Forelimb muscle (tissue), 1 donor: ENCODE results near the gene SENP7. TPM values are rescaled to one million over a fixed set of nuclear protein-coding genes. Genes with fewer than 3 reads are reported as not detected.
"Not testable (repeated sequence)": the region's sequence is repeated elsewhere in the genome, so short reads cannot be mapped to it uniquely, and the experiment has no call there.

ENCODE experiments used
- DNase-seq: peaks from one replicate; pipeline ENCODE4 v3.0.0-alpha.2; 2013; ENCODE audit warnings: low read depth
- polyA plus RNA-seq: library from polyadenylated mRNA; unstranded; fragments of 120-200 nt; gene quantifications from one replicate; pipeline ENCODE4 v1.2.1, GENCODE V29; 2013; ENCODE audit not compliant: insufficient read length

SENP7 gene
- polyA plus RNA-seq, 1 donor: 36.9 TPM

GRCh38 chr3:101527906-101528305, 14.9 kb upstream of the SENP7 start:
- DNase-seq: no peak

DNA sequence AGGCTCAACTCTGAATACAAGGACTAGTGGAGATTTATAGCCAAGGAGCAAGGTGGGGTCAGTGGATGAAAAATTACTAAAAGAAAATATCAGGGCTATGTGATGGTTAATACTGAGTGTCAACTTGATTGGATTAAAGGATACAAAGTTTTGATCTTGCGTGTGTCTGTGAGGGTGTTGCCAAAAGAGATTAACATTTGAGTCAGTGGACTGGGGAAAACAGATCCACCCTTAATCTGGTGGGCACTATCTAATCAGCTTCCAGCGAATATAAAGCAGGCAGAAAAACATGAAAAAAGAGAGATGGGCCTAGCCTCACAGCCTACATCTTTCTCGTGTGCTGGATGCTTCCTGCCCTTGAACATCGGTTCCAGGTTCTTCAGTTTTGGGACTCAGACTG, 14.4 kb upstream of the SENP7 start:
- DNase-seq: no peak

DNA sequence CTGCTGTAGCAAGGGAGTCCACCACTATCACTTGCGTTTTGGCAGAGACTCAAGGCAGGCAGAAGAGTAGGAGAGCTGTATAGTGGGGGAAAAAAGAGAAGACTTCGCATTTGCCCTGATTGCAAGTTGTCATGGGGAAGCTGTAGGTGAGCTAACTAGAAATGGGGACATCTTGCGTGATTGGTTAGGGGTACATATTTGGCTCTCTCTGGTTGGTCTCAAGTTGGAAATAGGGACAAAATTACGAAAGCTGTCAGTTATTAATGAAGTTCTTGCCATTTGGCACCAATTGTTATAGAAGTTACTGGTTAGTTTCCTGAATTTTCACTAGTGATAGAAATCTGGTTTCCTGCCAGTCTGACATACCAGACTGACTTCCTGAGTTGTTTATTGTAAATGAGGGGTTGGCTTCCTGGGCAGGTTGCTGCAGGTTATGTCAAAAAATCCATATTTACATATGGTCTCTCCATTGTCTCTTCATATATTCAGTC, 8.2 kb upstream of the SENP7 start:
- DNase-seq: no peak

DNA sequence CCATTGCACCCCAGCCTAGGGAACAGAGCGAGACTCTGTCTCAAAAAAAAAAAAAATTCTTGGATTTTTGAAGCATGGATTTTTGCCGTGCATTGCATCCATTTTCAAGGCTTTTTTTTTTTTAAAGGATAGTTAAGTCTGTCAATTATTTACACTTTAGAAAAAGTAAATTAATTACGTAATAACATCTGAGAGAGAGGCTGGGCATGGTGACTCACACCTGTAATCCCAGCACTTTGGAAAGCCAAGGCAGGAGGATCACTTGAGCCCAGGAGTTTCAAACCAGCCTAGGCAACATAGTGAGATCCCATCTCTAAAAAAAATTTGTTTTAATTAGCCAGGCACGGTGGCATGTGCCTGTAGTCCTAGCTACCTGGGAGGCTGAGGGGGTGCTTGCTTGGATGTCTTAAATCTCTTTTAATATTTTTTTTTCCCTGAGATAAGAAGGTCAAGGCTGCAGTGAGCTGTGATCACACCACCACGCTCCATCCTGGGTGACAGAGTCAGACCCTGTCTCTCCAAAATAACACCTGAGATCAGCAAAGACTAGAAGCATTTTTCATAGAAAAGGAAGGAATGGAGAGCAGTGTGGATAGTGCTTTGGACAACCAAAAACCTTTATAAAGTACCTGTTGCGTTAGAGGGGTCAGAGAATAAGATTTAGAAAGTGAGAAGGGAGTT, 6.8 kb upstream of the SENP7 start:
- no peak for DNase-seq

DNA sequence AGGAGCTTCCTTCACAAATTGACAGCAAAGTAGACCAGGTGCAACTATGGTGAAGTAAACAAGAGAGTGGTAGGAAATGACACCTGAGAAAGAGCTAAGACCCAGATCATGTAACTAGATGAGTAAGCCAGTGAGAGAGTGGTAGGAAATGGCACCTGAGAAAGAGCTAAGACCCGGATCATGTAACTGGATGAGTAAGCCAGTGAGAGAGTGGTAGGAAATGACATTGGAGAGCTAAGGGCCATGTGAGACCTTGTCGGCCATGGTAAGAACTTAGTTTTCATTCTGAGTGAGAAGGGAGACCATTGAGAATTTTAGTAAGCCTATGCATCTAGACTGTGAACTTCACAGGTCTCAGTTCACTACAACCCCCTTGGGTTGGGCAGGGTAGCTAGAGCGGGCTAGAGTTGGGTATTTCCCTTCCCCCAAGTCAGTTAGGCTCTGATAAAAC, 5.4 kb upstream of the SENP7 start:
- DNase-seq: no peak

- DNase-seq: no peak
These were observed 491 bp upstream of the SENP7 start for GRCh38 chr3:101513419-101513986.

- no peak for DNase-seq
These were observed 691 bp downstream of the SENP7 start for GRCh38 chr3:101512396-101512645.

GRCh38 chr3:101509811-101510210, 3.2 kb downstream of the SENP7 start:
- no peak for DNase-seq

DNA sequence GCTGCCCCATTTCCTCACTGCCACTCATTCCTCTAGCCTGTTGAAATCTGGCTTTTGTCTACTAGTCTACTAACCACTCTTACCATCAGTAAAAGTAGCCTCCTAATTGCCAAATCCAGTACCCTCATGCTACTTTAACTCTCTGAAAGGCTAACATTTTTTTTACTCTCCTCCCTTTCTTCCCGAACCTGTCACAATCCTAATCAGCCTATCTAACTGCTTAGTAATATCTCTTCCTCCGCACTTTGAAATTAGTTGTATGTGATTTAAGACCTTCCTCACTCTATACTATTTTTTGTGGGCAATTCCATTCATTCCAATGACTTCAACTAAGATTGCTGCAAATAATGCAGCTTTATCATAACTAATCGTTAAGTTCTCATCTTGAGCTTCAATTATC, 3.7 kb downstream of the SENP7 start:
- DNase-seq: no peak

DNA sequence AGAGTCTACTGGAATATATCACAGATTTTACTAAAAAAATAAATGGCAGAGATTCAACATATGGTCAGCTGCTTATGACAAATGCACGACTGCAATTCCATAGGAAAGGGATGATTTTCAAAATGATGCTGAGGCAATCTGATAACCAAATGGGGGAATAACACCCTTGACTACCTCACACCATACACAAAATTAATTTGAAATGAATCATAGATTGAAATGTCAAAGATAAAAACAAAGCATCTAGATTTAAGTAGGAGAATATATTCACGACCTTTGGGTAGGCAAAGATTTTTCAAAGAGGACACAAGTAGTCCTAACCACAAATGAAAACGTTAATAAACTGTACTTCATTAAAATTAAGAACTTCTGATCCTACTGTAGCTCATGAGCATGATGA, 11.2 kb downstream of the SENP7 start:
- no peak for DNase-seq

GRCh38 chr3:101500208-101500607, 12.8 kb downstream of the SENP7 start:
- no peak for DNase-seq

- no peak for DNase-seq
These were observed 15.2 kb downstream of the SENP7 start for GRCh38 chr3:101497803-101498202.

DNA sequence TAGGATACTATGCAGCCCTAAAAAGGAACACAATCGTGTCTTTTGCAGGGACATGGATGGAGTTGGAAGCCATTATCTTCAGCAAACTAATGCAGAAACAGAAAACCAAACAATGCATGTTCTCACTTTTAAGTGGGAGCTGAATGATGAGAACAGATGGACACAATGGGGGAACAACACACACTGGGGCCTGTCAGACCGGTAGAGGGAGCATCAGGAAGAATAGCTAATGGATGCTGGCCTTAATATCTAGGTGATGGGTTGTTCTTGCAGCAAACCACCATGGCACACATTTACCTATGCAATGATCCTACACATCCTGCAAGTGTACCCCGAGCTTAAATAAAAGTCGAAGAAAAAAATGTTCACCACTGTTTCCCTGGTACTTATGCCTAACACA, 17.5 kb downstream of the SENP7 start:
- no peak for DNase-seq

DNA sequence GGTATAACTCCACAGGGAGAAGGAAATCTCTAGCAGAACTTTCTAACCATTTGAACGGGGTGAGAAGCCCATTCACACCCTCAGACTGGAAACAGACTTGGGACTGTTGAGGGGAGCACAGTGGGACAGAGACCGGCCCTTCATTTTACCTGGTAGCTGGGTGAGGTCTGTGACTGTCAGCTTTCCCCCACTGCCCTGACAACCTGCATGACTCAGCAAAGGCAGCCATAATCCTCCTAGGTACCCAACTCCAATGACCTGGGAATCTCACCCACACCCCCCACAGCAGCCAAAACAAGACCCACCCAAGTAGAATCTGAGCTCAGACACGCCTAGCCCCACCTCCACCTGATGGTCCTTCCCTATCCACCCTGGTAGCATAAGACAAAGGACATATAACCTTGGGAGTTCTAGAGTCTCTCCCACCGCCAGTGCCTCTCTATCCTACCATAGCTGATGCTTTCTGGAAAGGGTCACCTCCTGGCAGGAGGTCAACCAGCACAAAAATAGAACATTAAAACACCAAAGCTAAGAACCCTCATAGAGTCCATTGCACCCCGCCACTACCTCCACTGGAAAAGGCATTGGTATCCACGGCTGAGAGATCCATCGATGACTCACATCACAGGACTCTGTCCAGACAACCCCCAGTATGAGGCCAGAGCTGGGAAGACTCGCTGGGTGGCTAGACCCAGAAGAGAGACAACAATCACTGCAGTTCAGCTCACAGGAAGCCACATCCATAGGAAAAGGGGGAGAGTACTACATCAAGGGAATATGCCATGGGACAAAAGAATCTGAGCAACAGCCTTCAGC, 28.0 kb downstream of the SENP7 start:
- DNase-seq: no peak

DNA sequence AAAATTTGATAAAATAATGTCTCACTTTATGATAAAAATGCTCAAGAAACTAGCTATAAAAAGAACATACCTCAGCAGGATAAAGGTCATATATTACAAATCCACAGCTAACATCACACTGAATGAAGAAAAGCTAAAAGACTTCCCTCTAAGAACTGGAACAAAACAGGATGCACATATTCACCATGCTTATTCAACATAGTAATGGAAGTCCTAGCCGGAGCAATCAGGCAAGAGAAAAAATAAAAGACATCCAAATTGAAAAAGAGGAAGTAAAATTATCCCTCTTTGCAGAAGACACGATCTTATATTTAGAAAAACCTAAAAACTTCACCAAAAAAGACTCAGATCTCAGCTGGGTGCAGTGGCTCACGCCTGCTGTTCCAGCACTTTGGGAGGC, 34.0 kb downstream of the SENP7 start:
- DNase-seq: no peak

DNA sequence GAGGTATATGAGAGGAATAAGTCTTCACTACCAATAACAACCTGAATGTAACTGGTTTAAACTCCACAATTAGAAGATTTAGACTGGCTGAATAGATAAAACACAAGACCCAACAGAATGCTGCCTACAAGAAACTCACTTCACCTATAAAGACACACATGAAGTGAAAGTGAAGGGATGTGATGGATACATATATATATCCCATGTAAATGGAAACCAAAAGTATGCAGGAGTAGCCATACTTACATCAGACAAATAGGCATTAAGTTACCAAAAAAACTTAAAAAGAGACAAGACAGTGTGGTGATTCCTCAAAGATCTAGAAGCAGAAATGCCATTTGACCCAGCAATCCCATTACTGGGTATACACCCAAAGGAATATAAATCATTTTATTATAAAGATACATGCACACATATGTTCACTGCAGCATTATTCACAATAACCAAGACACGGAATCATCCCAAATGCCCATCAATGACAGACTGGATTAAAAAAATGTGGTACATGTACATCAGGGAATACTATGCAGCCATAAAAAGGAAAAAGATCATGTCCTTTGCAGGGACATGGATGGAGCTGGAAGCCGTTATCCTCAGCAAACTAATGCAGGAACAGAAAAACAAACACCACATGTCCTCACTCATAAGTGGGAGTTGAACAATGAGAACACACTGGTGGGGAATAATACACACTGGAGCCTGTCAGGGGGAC, 38.0 kb downstream of the SENP7 start:
- DNase-seq: not testable (repeated sequence)

DNA sequence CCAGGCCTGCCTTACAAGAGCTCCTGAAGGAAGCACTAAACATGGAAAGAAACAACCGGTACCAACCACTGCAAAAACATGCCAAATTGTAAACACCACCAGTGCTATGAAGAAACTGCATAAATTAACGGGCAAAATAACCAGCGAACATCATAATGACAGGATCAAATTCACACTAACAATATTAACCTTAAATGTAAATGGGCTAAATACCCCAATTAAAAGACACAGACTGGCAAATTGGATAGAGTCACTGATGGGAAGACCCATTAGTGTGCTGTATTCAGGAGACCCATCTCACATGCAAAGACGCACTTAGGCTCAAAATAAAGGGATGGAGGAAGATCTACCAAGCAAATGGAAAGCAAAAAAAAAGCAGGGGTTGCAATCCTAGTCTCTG, 44.3 kb downstream of the SENP7 start:
- DNase-seq: not testable (repeated sequence)

GRCh38 chr3:101467310-101467663, 45.7 kb downstream of the SENP7 start:
- DNase-seq: not testable (repeated sequence)

DNA sequence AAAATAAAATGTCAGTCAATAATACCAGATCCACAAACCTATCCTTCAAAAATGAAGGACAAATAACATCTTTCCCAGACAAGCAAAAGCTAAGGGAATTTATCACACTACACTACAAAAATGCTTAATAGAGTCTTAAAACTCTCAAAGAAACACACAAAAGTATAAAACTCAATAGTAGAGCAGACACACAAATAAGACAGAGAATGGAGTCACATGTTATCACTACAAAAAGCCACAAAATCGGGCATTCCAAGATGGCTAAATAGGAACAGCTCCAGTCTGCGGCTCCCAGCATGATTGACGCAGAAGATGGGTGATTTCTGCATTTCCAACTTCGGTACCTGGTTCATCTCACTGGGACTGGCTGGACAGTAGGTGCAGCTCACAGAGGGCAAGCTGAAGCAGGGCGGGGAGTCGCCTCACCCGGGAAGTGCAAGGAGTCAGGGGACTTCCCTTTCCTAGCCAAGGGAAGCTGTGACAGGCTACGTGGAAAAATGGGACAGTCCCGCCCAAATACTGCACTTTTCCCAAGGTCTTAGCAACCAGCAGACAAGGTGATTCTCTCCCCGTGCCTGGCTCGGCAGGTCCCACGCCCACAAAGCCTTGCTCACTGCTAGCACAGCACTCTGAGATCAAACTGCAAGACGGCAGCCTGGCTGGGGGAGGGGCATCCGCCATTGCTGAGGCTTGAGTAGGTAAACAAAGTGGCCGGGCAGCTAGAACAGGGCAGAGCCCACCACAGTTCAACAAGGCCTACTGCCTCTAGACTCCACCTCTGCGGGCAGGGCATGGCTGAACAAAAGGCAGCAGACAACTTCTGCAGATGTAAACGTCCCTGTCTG, 46.3 kb downstream of the SENP7 start:
- no peak for DNase-seq

GRCh38 chr3:101464235-101464634, 48.8 kb downstream of the SENP7 start:
- no peak for DNase-seq

DNA sequence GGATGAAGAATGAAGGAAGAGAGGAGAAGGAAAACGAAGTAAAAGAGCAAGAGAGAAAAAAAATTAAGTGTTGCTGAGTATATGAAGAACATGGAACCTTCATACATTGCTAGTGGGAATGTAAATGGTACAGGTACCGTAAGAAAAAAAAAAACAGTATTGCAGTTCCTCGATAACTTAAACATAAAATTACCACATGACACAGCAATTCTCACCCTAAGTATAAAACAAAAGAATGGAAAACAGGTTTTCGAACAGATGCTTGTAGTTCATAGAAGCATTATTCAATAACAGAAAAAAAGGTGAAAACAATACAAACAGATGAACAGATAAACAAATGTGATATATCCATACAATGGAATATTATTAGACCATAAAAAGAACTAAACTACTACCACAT, 51.6 kb downstream of the SENP7 start:
- DNase-seq: no peak

DNA sequence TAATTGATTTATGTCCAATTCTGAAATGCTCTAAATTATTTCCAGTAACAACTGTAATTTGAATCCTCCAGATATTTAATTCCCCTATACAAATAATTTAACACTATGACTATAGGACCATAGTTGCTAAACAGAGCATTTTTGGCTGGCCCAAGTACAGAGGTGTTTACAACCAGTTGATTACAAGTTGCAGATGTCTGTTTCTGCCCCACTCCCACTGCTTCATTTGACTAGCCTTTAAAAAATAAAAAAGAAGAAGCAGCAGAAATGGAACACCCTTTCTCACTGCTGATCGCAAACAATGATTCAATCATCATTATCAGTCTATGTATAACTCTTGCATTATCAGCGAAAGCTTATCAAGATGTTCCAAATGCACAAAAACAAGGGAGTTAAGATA, 54.6 kb downstream of the SENP7 start:
- DNase-seq: no peak
